Measurements from ENCODE around the gene LUC7L. TPM values are rescaled to one million over a fixed set of nuclear protein-coding genes. Genes with fewer than 3 reads are reported as not detected.

The LUC7L gene
- polyA plus RNA-seq, 1 of the 3 experiments (the other 2 are of a cell fraction) = 97.7 TPM

DNA sequence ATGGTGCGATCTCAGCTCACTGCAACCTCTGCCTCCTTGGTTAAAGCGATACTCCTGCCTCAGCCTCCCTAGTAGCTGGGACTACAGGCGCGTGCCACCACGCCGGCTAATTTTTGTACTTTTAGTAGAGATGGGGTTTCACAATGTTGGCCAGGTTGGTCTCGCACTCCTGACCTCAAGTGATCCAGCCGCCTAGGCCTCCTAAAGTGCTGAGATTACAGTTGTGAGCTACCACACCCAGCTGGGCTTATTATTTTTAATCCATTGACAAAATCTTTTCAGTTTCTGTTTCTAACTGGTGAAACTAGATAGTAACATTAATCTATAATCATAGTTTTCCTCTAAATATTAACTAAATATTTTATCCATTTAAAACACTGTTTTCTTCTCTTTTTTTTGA, 11.3 kb upstream of the LUC7L start (continued):
- TF ChIP-seq GATA2 (CRISPR knock-in tag; IDR thresholded peaks at IDR 0.05) = no peak
- TF ChIP-seq TCF12 (IDR thresholded peaks at IDR 0.05) = no peak

DNA sequence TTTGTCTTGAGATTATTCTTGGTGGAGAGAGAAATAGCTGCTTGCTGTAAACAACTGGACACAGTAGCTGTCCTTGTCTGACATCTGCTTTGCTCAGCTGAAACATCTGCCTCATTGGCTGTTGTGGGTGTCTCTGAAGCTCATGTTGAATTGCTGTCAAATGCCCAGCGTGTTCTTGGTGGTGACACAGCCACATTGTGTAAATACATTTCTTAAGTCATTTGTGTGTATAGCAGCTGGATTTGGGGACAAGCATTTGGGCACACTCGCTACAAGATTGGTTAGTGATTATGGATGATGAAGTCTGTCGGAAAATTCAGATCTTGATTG, 10.7 kb upstream of the LUC7L start:
- peaks cover 49% of the 10 kb centered on the region for H3K79me2 ChIP-seq (ENCODE audit: insufficient read depth)
- peaks cover 13% of the 10 kb centered on the region for H3F3A ChIP-seq (replicated peaks; ENCODE audit: insufficient read depth)
- H3K27me3 ChIP-seq (ENCODE audit: insufficient read depth) = no peaks in the 10 kb centered on the region
- ChIA-PET POLR2A (no interaction called here), CTCF (interaction anchor here (1.5 to 1.6 kb wide), 3 partner anchors 9 to 123 kb away, joined by 4 to 9 read pairs (median 6); partner anchors contain the start of gene HBQ1)
- H3K4me1 ChIP-seq (ENCODE audit: control insufficient read depth in 1 of 2, insufficient read depth in 2 of 2, low read depth in 1 of 2, low read length in 1 of 2) = no peaks in the 10 kb centered on the region
- no peak overlapping the region for H3K4me2 ChIP-seq
- no peak overlapping the region for H2AFZ ChIP-seq (ENCODE audit: low read depth)
- WGBS (ENCODE audit: low lambda C conversion rate) = 84% methylated on average over 3 of the region's 3 CpGs
- TF ChIP-seq GABPA (IDR thresholded peaks at IDR 0.05; ENCODE audit: low read depth) (no peak), MAX (IDR thresholded peaks at IDR 0.05; ENCODE audit: low read depth) (no peak), RXRA (IDR thresholded peaks at IDR 0.05; ENCODE audit: borderline replicate concordance, low read depth) (no peak), JUND (IDR thresholded peaks at IDR 0.05) (no peak), TAF1 (IDR thresholded peaks at IDR 0.05; ENCODE audit: borderline replicate concordance, low read depth, low read length) (no peak), RCOR1 (IDR thresholded peaks at IDR 0.05; ENCODE audit: low read length) (no peak), POLR2AphosphoS5 (IDR thresholded peaks at IDR 0.05; ENCODE audit: low read depth, low read length) (no peak), FOXM1 (IDR thresholded peaks at IDR 0.05; ENCODE audit: low read depth) (no peak), NFIC (IDR thresholded peaks at IDR 0.05; ENCODE audit: borderline replicate concordance) (no peak), YY1 (IDR thresholded peaks at IDR 0.05; ENCODE audit: low read depth) (no peak), RFX5 (IDR thresholded peaks at IDR 0.05; ENCODE audit: low read length) (no peak), SMC3 (IDR thresholded peaks at IDR 0.05; ENCODE audit: low read depth, low read length) (no peak), TCF12 (IDR thresholded peaks at IDR 0.05) (no peak), MXI1 (IDR thresholded peaks at IDR 0.05; ENCODE audit: low read depth, low read length) (no peak)
- TF ChIP-seq, protein P1, sequence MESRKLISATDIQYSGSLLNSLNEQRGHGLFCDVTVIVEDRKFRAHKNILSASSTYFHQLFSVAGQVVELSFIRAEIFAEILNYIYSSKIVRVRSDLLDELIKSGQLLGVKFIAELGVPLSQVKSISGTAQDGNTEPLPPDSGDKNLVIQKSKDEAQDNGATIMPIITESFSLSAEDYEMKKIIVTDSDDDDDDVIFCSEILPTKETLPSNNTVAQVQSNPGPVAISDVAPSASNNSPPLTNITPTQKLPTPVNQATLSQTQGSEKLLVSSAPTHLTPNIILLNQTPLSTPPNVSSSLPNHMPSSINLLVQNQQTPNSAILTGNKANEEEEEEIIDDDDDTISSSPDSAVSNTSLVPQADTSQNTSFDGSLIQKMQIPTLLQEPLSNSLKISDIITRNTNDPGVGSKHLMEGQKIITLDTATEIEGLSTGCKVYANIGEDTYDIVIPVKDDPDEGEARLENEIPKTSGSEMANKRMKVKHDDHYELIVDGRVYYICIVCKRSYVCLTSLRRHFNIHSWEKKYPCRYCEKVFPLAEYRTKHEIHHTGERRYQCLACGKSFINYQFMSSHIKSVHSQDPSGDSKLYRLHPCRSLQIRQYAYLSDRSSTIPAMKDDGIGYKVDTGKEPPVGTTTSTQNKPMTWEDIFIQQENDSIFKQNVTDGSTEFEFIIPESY (IDR thresholded peaks at IDR 0.05; ENCODE audit: borderline replicate concordance, low read depth) = no peak
- TF ChIP-seq, protein P2, sequence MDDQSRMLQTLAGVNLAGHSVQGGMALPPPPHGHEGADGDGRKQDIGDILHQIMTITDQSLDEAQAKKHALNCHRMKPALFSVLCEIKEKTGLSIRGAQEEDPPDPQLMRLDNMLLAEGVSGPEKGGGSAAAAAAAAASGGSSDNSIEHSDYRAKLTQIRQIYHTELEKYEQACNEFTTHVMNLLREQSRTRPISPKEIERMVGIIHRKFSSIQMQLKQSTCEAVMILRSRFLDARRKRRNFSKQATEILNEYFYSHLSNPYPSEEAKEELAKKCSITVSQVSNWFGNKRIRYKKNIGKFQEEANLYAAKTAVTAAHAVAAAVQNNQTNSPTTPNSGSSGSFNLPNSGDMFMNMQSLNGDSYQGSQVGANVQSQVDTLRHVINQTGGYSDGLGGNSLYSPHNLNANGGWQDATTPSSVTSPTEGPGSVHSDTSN (IDR thresholded peaks at IDR 0.05) = no peak
- TF ChIP-seq, protein P3, sequence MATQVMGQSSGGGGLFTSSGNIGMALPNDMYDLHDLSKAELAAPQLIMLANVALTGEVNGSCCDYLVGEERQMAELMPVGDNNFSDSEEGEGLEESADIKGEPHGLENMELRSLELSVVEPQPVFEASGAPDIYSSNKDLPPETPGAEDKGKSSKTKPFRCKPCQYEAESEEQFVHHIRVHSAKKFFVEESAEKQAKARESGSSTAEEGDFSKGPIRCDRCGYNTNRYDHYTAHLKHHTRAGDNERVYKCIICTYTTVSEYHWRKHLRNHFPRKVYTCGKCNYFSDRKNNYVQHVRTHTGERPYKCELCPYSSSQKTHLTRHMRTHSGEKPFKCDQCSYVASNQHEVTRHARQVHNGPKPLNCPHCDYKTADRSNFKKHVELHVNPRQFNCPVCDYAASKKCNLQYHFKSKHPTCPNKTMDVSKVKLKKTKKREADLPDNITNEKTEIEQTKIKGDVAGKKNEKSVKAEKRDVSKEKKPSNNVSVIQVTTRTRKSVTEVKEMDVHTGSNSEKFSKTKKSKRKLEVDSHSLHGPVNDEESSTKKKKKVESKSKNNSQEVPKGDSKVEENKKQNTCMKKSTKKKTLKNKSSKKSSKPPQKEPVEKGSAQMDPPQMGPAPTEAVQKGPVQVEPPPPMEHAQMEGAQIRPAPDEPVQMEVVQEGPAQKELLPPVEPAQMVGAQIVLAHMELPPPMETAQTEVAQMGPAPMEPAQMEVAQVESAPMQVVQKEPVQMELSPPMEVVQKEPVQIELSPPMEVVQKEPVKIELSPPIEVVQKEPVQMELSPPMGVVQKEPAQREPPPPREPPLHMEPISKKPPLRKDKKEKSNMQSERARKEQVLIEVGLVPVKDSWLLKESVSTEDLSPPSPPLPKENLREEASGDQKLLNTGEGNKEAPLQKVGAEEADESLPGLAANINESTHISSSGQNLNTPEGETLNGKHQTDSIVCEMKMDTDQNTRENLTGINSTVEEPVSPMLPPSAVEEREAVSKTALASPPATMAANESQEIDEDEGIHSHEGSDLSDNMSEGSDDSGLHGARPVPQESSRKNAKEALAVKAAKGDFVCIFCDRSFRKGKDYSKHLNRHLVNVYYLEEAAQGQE (IDR thresholded peaks at IDR 0.05; ENCODE audit: low read depth, low read length) = no peak
- H3K4me3 ChIP-seq (ENCODE audit: low read depth in 2 of 2, low read length in 1 of 2) = no peak overlapping the region
- H3K9me2 ChIP-seq = no peaks in the 10 kb centered on the region
- H3K36me3 ChIP-seq (replicated peaks in 1 of 2; ENCODE audit: control insufficient read depth in 1 of 2, insufficient read depth in 2 of 2, low read length in 1 of 2) = no peaks in the 10 kb centered on the region
- H4K20me1 ChIP-seq (ENCODE audit: insufficient read depth) = no peaks in the 10 kb centered on the region
- no peaks in the 10 kb centered on the region for H3K9me3 ChIP-seq
- no peak for DNase-seq
- H3K27ac ChIP-seq (ENCODE audit: low read depth in 2 of 2, low read length in 1 of 2) = no peak overlapping the region
- H3K9ac ChIP-seq = no peak overlapping the region
